ENCODE results near the gene BTLA.
"Not testable (repeated sequence)": the region's sequence is repeated elsewhere in the genome, so short reads cannot be mapped to it uniquely, and the experiment has no call there.

Gene BTLA

GRCh38 chr3:112445839-112446238 is 53.4 kb downstream of the BTLA start:
- DNase-seq (ENCODE audit: low read depth) = no peak

GRCh38 chr3:112437146-112438022 is 61.9 kb downstream of the BTLA start:
- no peak for DNase-seq (ENCODE audit: low read depth)

- DNase-seq (ENCODE audit: low read depth) = no peak
Measured at GRCh38 chr3:112429960-112430359, 69.3 kb downstream of the BTLA start.

- no peak for DNase-seq (ENCODE audit: low read depth)
Measured at GRCh38 chr3:112427123-112427522, 72.1 kb downstream of the BTLA start.

GRCh38 chr3:112425858-112426750 is 73.2 kb downstream of the BTLA start:
- DNase-seq (ENCODE audit: low read depth) = no peak

- no peak for DNase-seq (ENCODE audit: low read depth)
Measured at GRCh38 chr3:112425382-112425781, 73.9 kb downstream of the BTLA start.

GRCh38 chr3:112424394-112424793 is 74.9 kb downstream of the BTLA start:
- no peak for DNase-seq (ENCODE audit: low read depth)

GRCh38 chr3:112422921-112423320 is 76.4 kb downstream of the BTLA start:
- DNase-seq (ENCODE audit: low read depth) = not testable (repeated sequence)

- not testable (repeated sequence) for DNase-seq (ENCODE audit: low read depth)
Measured at GRCh38 chr3:112418526-112418925, 80.7 kb downstream of the BTLA start.

- DNase-seq (ENCODE audit: low read depth) = no peak
Measured at GRCh38 chr3:112417696-112418318, 81.5 kb downstream of the BTLA start.

- DNase-seq (ENCODE audit: low read depth) = no peak
Measured at GRCh38 chr3:112416391-112417212, 82.7 kb downstream of the BTLA start.

- no peak for DNase-seq (ENCODE audit: low read depth)
Measured at GRCh38 chr3:112415390-112415789, 83.9 kb downstream of the BTLA start.

Data from stimulated activated CD8-positive, alpha-beta memory T cell treated with anti-CD3 and anti-CD28 coated beads, Interleukin-4, amount 100 ng/mL, for 24 hours (primary cell).